ENCODE data around the gene IKZF2.

The IKZF2 gene

DNA sequence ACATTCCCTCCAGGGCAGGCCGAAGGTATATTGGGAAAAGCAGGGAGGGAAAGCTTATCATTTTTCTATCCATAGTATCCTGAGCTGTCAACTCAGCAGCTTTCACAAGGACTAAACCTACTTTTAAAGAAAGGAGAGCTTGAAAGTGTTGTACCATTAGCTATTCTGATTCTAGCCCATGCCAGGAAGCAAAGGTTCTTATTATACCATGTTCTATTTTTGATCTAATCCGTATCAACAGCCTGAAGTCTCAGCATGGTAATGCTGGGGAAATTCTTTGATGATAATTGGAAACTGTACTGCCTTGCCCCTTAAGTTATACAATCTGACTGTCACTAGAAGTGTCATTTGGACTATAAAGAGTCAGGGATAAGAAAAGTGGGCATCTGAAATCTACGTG is 193.3 kb downstream of the IKZF2 start:
- Histone ChIP-seq H3K9me3 (ENCODE audit: control insufficient read depth, low read length) (no peaks in the 10 kb centered on the region), H3K4me3 (ENCODE audit: extremely low read depth, insufficient read depth, low read length, poor library complexity, severe bottlenecking) (no peak overlapping the region), H3K4me1 (ENCODE audit: control insufficient read depth, insufficient read depth, low read length, poor library complexity, severe bottlenecking) (peaks cover 9% of the 10 kb centered on the region), H3K36me3 (ENCODE audit: control insufficient read depth, insufficient read depth, low read length) (no peaks in the 10 kb centered on the region), H3K27ac (ENCODE audit: low read depth, low read length, severe bottlenecking) (no peak overlapping the region)
- 100% methylated on average over 1 of the region's 3 CpGs; no CpG with 5 or more reads in 1 of the 2 experiments for WGBS, 2 experiments (ENCODE audit: insufficient coverage in 2 of 2)

DNA sequence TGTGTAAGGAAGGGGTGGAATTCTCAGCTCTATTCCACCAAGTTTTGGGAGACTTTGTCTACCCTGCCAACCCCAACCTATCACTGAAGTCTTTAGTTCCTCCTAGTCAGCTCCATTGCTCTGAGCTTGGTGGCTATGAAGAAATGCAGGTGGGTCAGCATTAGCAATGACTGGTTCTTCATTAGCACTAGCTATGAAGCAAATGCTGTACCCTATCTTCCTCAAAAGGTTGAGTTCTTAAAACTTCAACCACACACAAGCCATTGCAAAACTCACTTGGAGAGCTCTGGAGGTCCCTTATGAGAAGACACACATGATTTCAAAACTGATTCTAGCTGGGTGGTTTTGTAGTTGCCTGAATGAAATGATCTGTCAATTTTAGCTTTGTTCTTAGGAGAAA is 193.8 kb downstream of the IKZF2 start:
- Histone ChIP-seq H3K36me3 (ENCODE audit: control insufficient read depth, insufficient read depth, low read length) (no peaks in the 10 kb centered on the region), H3K27ac (ENCODE audit: low read depth, low read length, severe bottlenecking) (no peak overlapping the region), H3K4me3 (ENCODE audit: extremely low read depth, insufficient read depth, low read length, poor library complexity, severe bottlenecking) (no peak overlapping the region), H3K4me1 (ENCODE audit: control insufficient read depth, insufficient read depth, low read length, poor library complexity, severe bottlenecking) (peaks cover 9% of the 10 kb centered on the region), H3K9me3 (ENCODE audit: control insufficient read depth, low read length) (no peaks in the 10 kb centered on the region)

DNA sequence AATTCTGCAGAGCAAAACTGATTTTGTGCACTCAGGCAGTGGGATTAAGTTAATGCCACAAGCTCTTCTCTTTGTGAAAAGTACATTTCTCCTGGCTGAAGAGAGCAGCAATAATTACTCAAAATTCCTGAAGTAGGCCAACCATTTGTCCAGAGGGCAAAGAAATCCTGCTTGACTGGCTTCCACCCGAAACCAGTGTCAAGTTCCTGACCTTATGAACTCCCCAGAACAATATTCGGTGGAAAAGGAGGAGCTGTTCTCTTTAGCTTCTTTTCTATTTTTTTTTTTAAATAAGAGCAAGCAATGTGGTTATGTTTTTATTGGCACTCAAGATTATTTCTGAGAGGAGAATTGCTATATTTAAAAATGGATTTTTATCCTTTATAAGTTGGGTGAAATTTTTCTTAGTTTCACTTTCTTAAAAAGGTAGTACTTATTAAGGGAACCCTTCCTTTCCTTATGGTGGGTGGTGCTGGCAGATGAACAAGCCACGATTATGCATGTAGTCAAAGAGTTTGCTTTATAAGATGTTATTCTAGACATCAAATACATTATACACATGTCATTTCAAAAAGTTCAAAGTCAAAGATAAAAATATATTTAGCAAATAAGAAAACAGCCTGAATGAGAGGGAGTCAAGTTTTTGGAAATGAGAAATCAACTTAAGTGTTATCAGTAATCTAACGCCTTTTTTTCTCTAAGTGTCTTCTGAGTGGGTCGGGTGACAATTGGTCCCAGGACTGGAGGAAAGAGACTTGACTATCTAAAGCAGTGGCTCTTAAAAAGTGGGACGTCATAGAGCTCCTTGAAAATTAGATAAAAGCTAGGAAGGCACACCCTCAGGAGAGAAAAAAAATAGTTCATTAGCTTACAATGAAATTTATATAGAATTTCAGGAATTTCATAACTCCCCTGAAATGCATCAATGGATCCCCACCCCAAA is 194.5 kb downstream of the IKZF2 start:
- H3K36me3 ChIP-seq (ENCODE audit: control insufficient read depth, insufficient read depth, low read length) = no peaks in the 10 kb centered on the region
- no peak overlapping the region for H3K4me3 ChIP-seq (ENCODE audit: extremely low read depth, insufficient read depth, low read length, poor library complexity, severe bottlenecking)
- peaks cover 9% of the 10 kb centered on the region for H3K4me1 ChIP-seq (ENCODE audit: control insufficient read depth, insufficient read depth, low read length, poor library complexity, severe bottlenecking)
- H3K27ac ChIP-seq (ENCODE audit: low read depth, low read length, severe bottlenecking) = no peak overlapping the region
- no peaks in the 10 kb centered on the region for H3K9me3 ChIP-seq (ENCODE audit: control insufficient read depth, low read length)
- 91 to 93% methylated on average over 3 to 4 of the region's 6 CpGs for WGBS, 2 experiments (ENCODE audit: insufficient coverage in 2 of 2)

DNA sequence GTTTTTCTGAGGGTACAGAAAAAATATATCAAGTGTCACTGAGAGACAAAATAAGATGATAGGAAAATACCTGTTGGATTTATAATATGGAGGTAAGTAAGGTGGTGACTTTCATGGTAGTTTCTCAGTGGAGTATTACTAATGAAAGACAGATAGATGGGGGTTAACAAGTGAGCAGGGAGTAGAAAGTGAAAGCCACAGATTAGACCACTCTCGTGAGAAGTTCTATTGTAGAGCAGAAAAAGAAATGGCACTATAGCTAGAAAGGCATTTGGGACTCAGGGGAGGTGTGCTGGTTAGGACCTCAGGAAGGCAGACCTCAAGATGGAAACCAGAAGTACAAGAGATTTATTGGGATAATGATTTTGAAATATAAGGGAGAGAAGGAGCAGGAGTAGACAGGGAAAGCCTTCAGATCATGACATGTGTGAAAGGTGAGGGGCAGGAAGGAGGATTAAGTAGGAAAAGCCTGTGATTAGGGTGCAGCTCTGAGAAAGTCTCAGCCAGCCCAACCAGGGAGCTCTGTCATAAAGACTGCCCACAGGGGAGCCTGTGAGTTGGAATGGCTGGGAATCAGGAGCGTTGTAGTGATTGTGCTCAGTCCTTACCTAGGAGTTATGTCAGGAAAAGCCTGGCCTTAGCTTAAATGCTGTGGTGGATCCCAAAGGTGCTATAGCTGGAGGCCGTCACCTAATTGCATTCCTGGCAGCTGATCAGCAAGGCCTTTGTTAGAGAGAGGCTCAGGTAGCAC is 198.1 kb downstream of the IKZF2 start:
- no peak overlapping the region for H3K27ac ChIP-seq (ENCODE audit: low read depth, low read length, severe bottlenecking)
- 63 to 71% methylated on average over 3 of the region's 3 CpGs for WGBS, 2 experiments (ENCODE audit: insufficient coverage in 2 of 2)
- no peaks in the 10 kb centered on the region for H3K36me3 ChIP-seq (ENCODE audit: control insufficient read depth, insufficient read depth, low read length)
- no peak overlapping the region for H3K4me3 ChIP-seq (ENCODE audit: extremely low read depth, insufficient read depth, low read length, poor library complexity, severe bottlenecking)
- H3K9me3 ChIP-seq (ENCODE audit: control insufficient read depth, low read length) = no peaks in the 10 kb centered on the region
- H3K4me1 ChIP-seq (ENCODE audit: control insufficient read depth, insufficient read depth, low read length, poor library complexity, severe bottlenecking) = no peaks in the 10 kb centered on the region

DNA sequence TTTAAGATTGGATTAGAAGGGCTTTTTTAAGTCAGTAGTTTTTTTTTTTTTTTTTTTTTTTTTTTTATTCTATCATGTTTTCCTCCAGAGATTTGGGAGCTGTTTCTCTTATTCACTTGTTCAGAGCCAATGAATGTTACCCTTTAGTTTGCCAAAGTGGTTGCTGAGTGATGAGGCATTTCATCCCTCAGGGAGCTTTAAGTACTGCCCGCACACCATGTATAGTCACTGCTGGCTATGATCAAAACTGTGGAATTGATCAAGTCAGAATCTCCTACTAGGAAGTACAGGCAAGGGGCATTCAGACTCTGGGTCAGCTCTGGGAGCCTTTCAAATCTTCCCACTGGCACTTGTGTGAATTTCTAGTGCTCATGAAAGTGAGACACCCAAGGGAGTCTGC is 201.6 kb downstream of the IKZF2 start:
- H3K4me1 ChIP-seq (ENCODE audit: control insufficient read depth, insufficient read depth, low read length, poor library complexity, severe bottlenecking) = no peaks in the 10 kb centered on the region
- 100% methylated on average over 1 of the region's 1 CpG; no CpG with 5 or more reads in 1 of the 2 experiments for WGBS, 2 experiments (ENCODE audit: insufficient coverage in 2 of 2)
- H3K9me3 ChIP-seq (ENCODE audit: control insufficient read depth, low read length) = no peaks in the 10 kb centered on the region
- H3K27ac ChIP-seq (ENCODE audit: low read depth, low read length, severe bottlenecking) = no peak overlapping the region
- no peak overlapping the region for H3K4me3 ChIP-seq (ENCODE audit: extremely low read depth, insufficient read depth, low read length, poor library complexity, severe bottlenecking)
- no peaks in the 10 kb centered on the region for H3K36me3 ChIP-seq (ENCODE audit: control insufficient read depth, insufficient read depth, low read length)
